HG02610 (cell line): ENCODE data around the gene LPP.
"Not testable (repeated sequence)": the region's sequence is repeated elsewhere in the genome, so short reads cannot be mapped to it uniquely, and the experiment has no call there.

Experiments
- ATAC-seq: cut with Tn5 transposase; IDR thresholded peaks from one replicate; pipeline ENCODE4 v1.9.1; 2021; ENCODE audit warnings: mild to moderate bottlenecking, moderate library complexity; ENCODE audit not compliant: unreplicated experiment

The LPP gene

GRCh38 chr3:188689101-188689574 is 535.2 kb downstream of the LPP start:
- no peak for ATAC-seq

DNA sequence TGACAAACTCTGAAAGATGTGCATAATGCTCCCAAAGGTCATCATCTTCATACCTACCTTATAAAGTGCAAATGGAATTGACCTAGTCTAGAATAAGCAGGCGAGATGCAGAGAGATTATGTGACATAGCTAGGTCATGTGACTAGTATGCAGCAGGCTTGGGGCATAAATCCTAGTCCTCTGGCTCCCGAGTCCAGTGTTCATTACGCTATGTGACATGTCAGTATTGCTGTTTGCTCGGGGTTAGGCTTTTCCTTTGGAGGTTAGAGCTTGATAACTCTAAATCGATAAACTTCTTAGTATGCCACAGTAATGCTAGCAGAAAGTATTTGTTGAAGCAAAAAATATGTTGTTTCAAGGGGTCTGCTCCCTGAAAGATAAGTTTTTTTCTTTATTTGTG is 536.1 kb downstream of the LPP start:
- ATAC-seq: no peak

DNA sequence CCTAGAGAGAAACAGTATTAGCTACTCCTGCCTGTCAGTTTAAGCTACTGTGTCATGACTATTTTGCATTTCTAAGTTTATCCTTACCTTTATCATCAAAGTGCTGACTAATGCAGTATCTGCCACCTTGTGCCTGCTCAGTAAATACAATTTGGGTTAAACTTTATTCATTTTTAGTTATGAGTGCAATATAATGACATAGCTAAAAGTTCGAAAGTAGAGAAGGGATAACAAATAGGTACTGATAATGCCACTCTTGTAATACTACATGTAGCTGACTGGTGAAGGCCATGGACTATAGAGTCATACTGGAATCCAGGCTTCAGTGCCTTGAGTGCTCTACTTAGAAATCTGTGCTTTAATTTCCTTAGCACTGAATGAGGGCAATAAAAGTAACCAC is 537.0 kb downstream of the LPP start:
- ATAC-seq: no peak

DNA sequence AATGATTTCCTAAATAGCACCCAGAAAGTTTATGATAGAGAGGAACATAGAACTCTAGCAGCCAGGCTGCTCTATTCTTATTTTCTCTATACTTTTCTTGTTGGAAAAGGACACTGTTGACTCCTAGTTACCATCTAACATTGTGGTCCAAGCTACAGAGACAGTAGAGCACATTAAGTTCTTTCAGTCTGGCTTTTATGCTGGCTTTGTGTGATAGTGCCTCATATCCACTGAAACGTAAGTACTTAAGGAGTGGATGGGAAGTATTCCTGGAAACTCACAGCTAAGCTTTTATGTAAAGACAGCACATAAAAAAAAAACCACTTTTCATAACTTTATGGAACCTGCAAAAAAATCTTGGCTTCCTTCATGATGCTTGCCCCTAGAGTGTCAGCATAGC is 537.7 kb downstream of the LPP start:
- no peak for ATAC-seq

DNA sequence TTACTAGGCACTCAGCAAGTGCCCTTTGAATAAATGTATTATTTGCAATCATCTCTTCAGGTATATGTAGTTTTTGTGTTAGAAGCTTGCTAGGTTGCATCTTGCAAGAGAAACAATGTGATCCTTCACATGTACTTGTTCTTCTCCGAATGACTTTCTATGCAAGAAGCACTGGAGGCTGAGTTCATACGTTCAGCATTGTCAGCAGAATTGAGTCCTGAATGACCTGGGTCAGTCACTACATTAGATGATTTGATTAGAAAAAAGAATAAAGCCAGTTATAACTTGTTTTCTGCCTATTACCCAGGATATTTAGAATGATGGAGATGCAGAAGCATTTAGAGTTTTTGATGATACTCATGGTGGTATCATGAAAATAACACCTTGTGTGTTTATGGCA is 538.7 kb downstream of the LPP start:
- no peak for ATAC-seq

- no peak for ATAC-seq
Observed at GRCh38 chr3:188693435-188693834, 539.5 kb downstream of the LPP start.

GRCh38 chr3:188695241-188695640 is 541.3 kb downstream of the LPP start:
- no peak for ATAC-seq

DNA sequence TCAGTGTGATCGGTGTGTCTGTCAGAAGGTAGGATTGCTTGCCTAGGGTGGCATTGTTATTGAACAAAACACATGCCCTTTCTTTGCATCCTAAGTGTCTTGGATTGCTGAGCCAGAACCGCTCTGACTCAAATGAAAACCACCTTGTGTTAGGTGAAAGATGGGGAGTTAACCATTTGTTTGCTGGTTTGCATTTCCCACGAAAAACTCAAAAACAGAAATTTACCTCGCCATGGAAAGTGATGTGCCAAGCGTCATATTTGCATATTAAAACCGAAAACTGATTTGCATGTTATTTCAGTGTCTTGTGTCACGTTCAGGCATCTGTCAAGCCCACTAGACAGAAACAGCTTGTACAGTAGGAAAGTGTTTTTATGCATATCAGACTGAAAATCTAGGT is 543.2 kb downstream of the LPP start:
- peak; percentile 74 for ATAC-seq

DNA sequence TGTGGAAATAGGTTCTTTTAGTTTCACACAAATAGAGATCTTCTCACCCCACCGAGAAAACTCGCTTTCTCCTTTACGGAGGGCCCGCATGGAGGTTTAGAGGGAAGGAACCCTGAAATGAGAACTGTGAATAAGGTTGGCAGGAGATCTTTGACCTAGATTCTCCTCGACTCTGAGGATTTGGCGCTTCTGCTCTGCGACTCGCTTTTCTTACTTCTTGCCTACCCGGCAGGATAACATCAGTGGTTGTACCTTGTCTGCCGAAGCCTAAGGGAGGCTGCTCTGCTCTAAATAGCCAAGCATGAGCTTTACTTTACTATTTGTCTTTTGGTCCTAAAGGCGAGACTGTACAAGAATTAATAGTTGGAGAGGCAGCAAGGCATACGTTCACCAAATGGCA is 544.5 kb downstream of the LPP start:
- ATAC-seq: no peak

GRCh38 chr3:188700501-188700900 is 546.5 kb downstream of the LPP start:
- no peak for ATAC-seq

DNA sequence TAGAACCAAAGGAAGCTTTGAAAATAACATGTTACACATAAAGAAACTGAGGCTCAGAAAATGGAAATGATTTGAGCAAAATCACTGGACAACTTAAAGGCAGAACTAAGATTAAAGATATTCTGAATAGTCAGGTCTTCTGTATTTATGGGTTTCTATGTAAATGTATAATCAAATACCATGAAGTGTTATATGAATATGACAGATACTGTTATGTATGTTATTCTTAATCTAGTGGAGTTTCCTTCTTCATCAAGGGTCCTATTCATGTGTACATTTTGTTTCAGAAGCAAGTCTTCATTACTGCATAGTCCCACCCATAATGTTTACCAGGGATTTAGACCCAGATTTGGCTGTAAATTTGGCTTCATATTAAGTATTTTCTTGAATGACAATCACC is 547.0 kb downstream of the LPP start:
- ATAC-seq: no peak

DNA sequence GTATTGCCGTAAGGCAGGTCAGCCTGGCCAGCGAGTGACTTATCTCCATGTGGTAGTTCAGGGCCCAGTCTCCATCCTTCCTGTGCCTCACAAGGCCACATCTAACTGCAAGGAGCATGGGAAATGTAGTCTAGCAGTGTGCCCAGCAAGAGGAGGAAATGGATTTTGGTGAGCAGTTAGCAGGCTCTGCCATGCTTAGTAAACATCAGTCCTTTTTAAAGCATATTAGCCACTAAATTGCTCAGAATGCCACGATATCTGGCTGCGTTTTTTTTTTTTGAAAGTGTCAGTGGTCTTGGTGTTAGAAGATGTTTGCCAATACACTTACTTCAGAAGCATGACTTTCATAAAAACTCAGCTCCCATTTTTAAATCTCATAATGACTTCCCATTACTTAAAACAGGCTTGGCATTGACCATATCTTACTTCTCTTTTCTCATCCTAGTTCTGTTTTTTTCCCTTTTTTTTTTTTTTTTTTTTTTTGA is 547.6 kb downstream of the LPP start:
- ATAC-seq: no peak

- not testable (repeated sequence) for ATAC-seq
Observed at GRCh38 chr3:188702028-188702427, 548.1 kb downstream of the LPP start.

DNA sequence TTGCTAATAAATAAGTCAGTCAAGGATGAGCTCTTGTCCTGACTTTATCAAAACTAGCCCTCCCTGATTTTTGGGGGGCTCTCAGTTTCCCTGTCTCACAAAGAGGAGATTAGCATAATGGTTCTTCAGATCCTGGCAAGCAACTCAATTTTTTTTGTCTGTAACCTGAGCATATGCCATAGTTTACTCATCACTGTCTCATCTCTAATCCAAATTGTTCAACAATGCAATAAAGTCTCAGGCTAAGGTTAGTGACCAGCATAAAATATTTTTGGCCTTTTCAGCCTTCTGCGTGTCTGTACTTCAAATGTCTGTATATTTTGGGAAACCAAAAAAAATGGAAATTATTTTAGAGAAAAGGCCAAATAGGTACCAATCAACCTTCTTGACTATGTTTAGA is 552.2 kb downstream of the LPP start:
- ATAC-seq: no peak

GRCh38 chr3:188706599-188706998 is 552.6 kb downstream of the LPP start:
- ATAC-seq: no peak

- no peak for ATAC-seq
Observed at GRCh38 chr3:188707381-188708288, 553.7 kb downstream of the LPP start.

- no peak for ATAC-seq
Observed at GRCh38 chr3:188711881-188712247, 557.9 kb downstream of the LPP start.

DNA sequence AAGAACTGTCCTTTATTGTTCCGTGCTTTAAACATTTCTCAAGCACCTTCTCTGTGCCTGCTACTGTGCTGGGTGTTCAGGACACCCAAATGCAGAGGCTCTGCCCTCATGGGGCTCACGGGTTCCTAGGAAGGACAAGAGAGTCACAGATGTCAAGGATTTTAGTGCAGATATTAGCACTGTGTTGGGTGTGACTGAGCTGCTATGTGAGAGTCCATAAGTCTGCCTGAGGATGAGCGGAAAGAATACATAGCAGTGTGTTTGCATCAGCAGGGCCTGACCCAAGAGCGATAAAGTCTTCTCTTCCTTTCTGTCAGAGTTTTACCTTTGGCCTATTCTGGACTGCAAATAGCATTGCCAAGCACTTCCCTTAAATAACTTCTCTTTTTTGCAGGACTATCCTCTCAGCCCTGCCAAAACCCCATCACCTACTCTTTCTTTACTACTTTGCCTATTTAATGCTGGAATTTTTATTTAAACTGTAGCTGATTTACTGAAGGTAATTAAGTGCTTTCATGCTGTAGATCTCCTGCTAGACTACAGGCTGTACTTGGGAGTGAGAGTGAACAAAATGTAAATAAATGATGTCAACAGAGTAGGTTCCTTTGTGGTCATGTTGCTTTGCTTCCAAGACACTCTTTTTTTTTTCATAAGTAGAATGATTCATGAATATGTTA is 558.4 kb downstream of the LPP start:
- no peak for ATAC-seq

GRCh38 chr3:188712991-188713390 is 559.0 kb downstream of the LPP start:
- no peak for ATAC-seq

- no peak for ATAC-seq
Observed at GRCh38 chr3:188719545-188719944, 565.6 kb downstream of the LPP start.

DNA sequence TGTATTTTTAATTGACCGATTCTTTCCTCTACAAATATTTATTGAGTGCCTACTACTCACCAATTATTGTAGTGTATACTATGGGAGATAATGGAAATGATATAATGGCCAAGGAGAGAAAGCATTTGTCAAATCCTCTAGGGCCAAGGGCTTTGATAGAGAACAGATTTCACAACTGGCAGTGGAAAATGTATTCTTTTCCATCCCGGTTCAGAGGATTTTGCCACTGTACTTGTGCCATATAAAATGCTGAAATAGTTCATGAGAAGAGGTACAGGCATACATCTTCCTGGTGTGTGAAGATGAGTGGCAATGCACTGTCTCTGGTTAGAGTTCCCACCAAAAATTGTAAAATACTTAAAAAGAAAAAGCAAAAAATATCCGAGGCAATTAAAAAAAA is 566.3 kb downstream of the LPP start:
- no peak for ATAC-seq

- ATAC-seq: no peak
Observed at GRCh38 chr3:188720636-188721035, 566.7 kb downstream of the LPP start.
